ENCODE measurements around the gene ZNF319.

Gene ZNF319

GRCh38 chr16:58027161-58027915 is 26.9 kb upstream of the ZNF319 start:
- TF ChIP-seq CTCF (IDR thresholded peaks at IDR 0.05; ENCODE audit: low read length) (no peak), EZH2 (optimal IDR thresholded peaks at IDR 0.05; ENCODE audit: low read depth, low read length) (no peak)
- Histone ChIP-seq H3K36me3 (replicated peaks; ENCODE audit: insufficient read depth, low read length) (no peaks in the 10 kb centered on the region), H3K4me2 (ENCODE audit: low read depth, low read length) (no peak overlapping the region), H4K20me1 (ENCODE audit: insufficient read depth, low read length) (no peaks in the 10 kb centered on the region), H3K4me3 (ENCODE audit: low read length) (no peak overlapping the region), H3F3A (ENCODE audit: insufficient read depth, low read length) (no peaks in the 10 kb centered on the region), H3K27ac (ENCODE audit: low read length) (no peak overlapping the region), H3K9ac (ENCODE audit: low read length) (no peak overlapping the region), H3K27me3 (replicated peaks; ENCODE audit: insufficient read depth, low read length) (peaks cover 18% of the 10 kb centered on the region), H3K9me3 (replicated peaks; ENCODE audit: insufficient read depth, low read length) (no peaks in the 10 kb centered on the region), H3K4me1 (ENCODE audit: low read length) (no peaks in the 10 kb centered on the region; the same call in 1 of the 2 replicates), H2AFZ (ENCODE audit: low read length) (no peak overlapping the region), H3K9me2 (replicated peaks; ENCODE audit: insufficient read depth, low read length) (no peaks in the 10 kb centered on the region), H3K79me2 (ENCODE audit: low read length) (no peaks in the 10 kb centered on the region)
- DNase-seq: no peak

DNA sequence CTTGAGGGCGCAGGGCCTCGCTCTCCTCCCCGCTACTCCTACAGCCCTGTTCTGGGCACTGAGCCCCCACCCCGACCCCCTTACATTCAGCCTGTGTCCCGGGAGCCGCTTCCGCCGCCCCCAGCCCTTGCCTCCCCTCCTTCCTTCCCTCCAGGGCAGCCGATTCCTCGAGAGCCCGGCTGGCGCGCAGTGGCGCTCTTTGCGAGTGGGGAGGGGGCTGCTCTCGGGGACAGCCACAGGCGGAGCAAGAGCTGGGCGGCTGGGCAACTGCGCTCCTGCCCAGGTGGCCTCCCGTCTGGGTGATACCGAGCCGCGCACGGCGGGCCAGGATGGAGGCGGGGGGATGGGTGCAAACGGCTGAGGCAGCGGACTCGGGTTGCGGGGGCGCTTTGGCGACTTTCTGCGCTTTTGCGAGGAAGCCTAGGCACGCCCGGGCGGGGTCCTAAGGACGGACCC is 26.3 kb upstream of the ZNF319 start:
- Histone ChIP-seq H3K4me1 (ENCODE audit: low read length) (no peaks in the 10 kb centered on the region; the same call in 1 of the 2 replicates), H3K9me2 (replicated peaks; ENCODE audit: insufficient read depth, low read length) (no peaks in the 10 kb centered on the region), H3K27ac (ENCODE audit: low read length) (no peak overlapping the region), H3F3A (ENCODE audit: insufficient read depth, low read length) (no peaks in the 10 kb centered on the region), H3K4me3 (ENCODE audit: low read length) (peak overlapping the region; percentile 87), H3K9me3 (replicated peaks; ENCODE audit: insufficient read depth, low read length) (no peaks in the 10 kb centered on the region), H2AFZ (ENCODE audit: low read length) (peak overlapping the region; percentile 98; the same call in 1 of the 2 replicates), H4K20me1 (ENCODE audit: insufficient read depth, low read length) (no peaks in the 10 kb centered on the region), H3K79me2 (ENCODE audit: low read length) (no peaks in the 10 kb centered on the region), H3K27me3 (replicated peaks; ENCODE audit: insufficient read depth, low read length) (peaks cover 18% of the 10 kb centered on the region), H3K4me2 (ENCODE audit: low read depth, low read length) (peak overlapping the region; percentile 99; the same call in 1 of the 2 replicates), H3K36me3 (replicated peaks; ENCODE audit: insufficient read depth, low read length) (no peaks in the 10 kb centered on the region), H3K9ac (ENCODE audit: low read length) (no peak overlapping the region)
- no peak for DNase-seq
- no peak for TF ChIP-seq EZH2 (optimal IDR thresholded peaks at IDR 0.05; ENCODE audit: low read depth, low read length)
- TF ChIP-seq EZH2phosphoT487 (IDR thresholded peaks at IDR 0.05; ENCODE audit: low read length): no peak
- no peak for TF ChIP-seq CTCF (IDR thresholded peaks at IDR 0.05; ENCODE audit: low read length)

GRCh38 chr16:58026139-58026704 is 25.8 kb upstream of the ZNF319 start:
- no peak overlapping the region for H3K27ac ChIP-seq (ENCODE audit: low read length)
- peak overlapping the region; percentile 98 for H2AFZ ChIP-seq (ENCODE audit: low read length)
- H3K36me3 ChIP-seq (replicated peaks; ENCODE audit: insufficient read depth, low read length): no peaks in the 10 kb centered on the region
- no peaks in the 10 kb centered on the region for H3K9me3 ChIP-seq (replicated peaks; ENCODE audit: insufficient read depth, low read length)
- H4K20me1 ChIP-seq (ENCODE audit: insufficient read depth, low read length): no peaks in the 10 kb centered on the region
- peaks cover 18% of the 10 kb centered on the region for H3K27me3 ChIP-seq (replicated peaks; ENCODE audit: insufficient read depth, low read length)
- H3K9me2 ChIP-seq (replicated peaks; ENCODE audit: insufficient read depth, low read length): no peaks in the 10 kb centered on the region
- no peaks in the 10 kb centered on the region; the same call in 1 of the 2 replicates for H3K4me1 ChIP-seq (ENCODE audit: low read length)
- peak overlapping the region; percentile 87 for H3K4me3 ChIP-seq (ENCODE audit: low read length)
- H3K79me2 ChIP-seq (ENCODE audit: low read length): no peaks in the 10 kb centered on the region
- no peaks in the 10 kb centered on the region for H3F3A ChIP-seq (ENCODE audit: insufficient read depth, low read length)
- no peak for DNase-seq
- no peak for TF ChIP-seq EZH2 (optimal IDR thresholded peaks at IDR 0.05; ENCODE audit: low read depth, low read length)
- TF ChIP-seq EZH2phosphoT487 (IDR thresholded peaks at IDR 0.05; ENCODE audit: low read length): no peak
- TF ChIP-seq CTCF (IDR thresholded peaks at IDR 0.05; ENCODE audit: low read length): no peak
- no peak overlapping the region; the same call in 1 of the 2 replicates for H3K9ac ChIP-seq (ENCODE audit: low read length)
- H3K4me2 ChIP-seq (ENCODE audit: low read depth, low read length): peak overlapping the region; percentile 99
